ENCODE data around the gene DTNA. TPM values are rescaled to one million over a fixed set of nuclear protein-coding genes. Genes with fewer than 3 reads are reported as not detected.

Gene DTNA
- total RNA-seq, 1 experiment from 2014 or later, result 10.4 TPM

GRCh38 chr18:34772887-34773286 is 62.8 kb downstream of the DTNA start:
- H3K27ac Mint-ChIP-seq (ENCODE audit: unreplicated experiment), result no peak overlapping the region
- H3K36me3 Mint-ChIP-seq (ENCODE audit: insufficient read depth, unreplicated experiment), result peaks cover 5% of the 10 kb centered on the region
- no peaks in the 10 kb centered on the region for H3K9me3 Mint-ChIP-seq (ENCODE audit: unreplicated experiment)
- no peaks in the 10 kb centered on the region for H3K4me1 Mint-ChIP-seq (ENCODE audit: low read depth, unreplicated experiment)
- no peak for DNase-seq
- CTCF ChIA-PET, result no interaction called here
- H3K4me1 ChIP-seq, result no peaks in the 10 kb centered on the region
- BruUV-seq (replicated peaks), result no TSS peak
- no peak overlapping the region for H3K4me3 ChIP-seq (ENCODE audit: low read depth, low read length)
- TF ChIP-seq CTCF (IDR thresholded peaks at IDR 0.05; ENCODE audit: insufficient read depth in 1 of 2, low read depth in 1 of 2, low read length in 1 of 2, severe bottlenecking in 1 of 2, unreplicated experiment in 1 of 2), result no peak
- H3K27me3 Mint-ChIP-seq (ENCODE audit: insufficient read depth, unreplicated experiment), result no peaks in the 10 kb centered on the region
- no peaks in the 10 kb centered on the region for H3K9me3 ChIP-seq
- H3K27me3 ChIP-seq (replicated peaks; ENCODE audit: control insufficient read depth, insufficient read depth, low read length), result no peaks in the 10 kb centered on the region
- no peaks in the 10 kb centered on the region for H3K36me3 ChIP-seq (ENCODE audit: control insufficient read depth, insufficient read depth, low read length)
- intact Hi-C loops (cut with micrococcal nuclease; ENCODE audit: unreplicated experiment), result no loop called here
- POLR2A ChIA-PET, result no interaction called here
- H3K4me3 Mint-ChIP-seq (ENCODE audit: unreplicated experiment), result no peak overlapping the region

GRCh38 chr18:34773378-34773777 is 63.3 kb downstream of the DTNA start:
- H3K9me3 Mint-ChIP-seq (ENCODE audit: unreplicated experiment), result no peaks in the 10 kb centered on the region
- no peak for TF ChIP-seq CTCF (IDR thresholded peaks at IDR 0.05; ENCODE audit: insufficient read depth in 1 of 2, low read depth in 1 of 2, low read length in 1 of 2, severe bottlenecking in 1 of 2, unreplicated experiment in 1 of 2)
- intact Hi-C loops (cut with micrococcal nuclease; ENCODE audit: unreplicated experiment), result no loop called here
- H3K4me3 ChIP-seq (ENCODE audit: low read depth, low read length), result no peak overlapping the region
- H3K36me3 Mint-ChIP-seq (ENCODE audit: insufficient read depth, unreplicated experiment), result peaks cover 5% of the 10 kb centered on the region
- H3K4me1 Mint-ChIP-seq (ENCODE audit: low read depth, unreplicated experiment), result no peaks in the 10 kb centered on the region
- no peak overlapping the region for H3K27ac Mint-ChIP-seq (ENCODE audit: unreplicated experiment)
- H3K27me3 ChIP-seq (replicated peaks; ENCODE audit: control insufficient read depth, insufficient read depth, low read length), result no peaks in the 10 kb centered on the region
- no TSS peak for BruUV-seq (replicated peaks)
- H3K4me1 ChIP-seq, result no peaks in the 10 kb centered on the region
- no peak for DNase-seq
- ChIA-PET CTCF (no interaction called here), POLR2A (no interaction called here)
- H3K9me3 ChIP-seq, result no peaks in the 10 kb centered on the region
- no peaks in the 10 kb centered on the region for H3K27me3 Mint-ChIP-seq (ENCODE audit: insufficient read depth, unreplicated experiment)
- H3K4me3 Mint-ChIP-seq (ENCODE audit: unreplicated experiment), result no peak overlapping the region
- no peaks in the 10 kb centered on the region for H3K36me3 ChIP-seq (ENCODE audit: control insufficient read depth, insufficient read depth, low read length)

GRCh38 chr18:34773961-34774766 is 64.1 kb downstream of the DTNA start:
- Mint-ChIP-seq H3K27ac (ENCODE audit: unreplicated experiment) (no peak overlapping the region), H3K4me3 (ENCODE audit: unreplicated experiment) (no peak overlapping the region), H3K4me1 (ENCODE audit: low read depth, unreplicated experiment) (no peaks in the 10 kb centered on the region), H3K9me3 (ENCODE audit: unreplicated experiment) (no peaks in the 10 kb centered on the region), H3K36me3 (ENCODE audit: insufficient read depth, unreplicated experiment) (peaks cover 5% of the 10 kb centered on the region), H3K27me3 (ENCODE audit: insufficient read depth, unreplicated experiment) (no peaks in the 10 kb centered on the region)
- H3K27me3 ChIP-seq (replicated peaks; ENCODE audit: control insufficient read depth, insufficient read depth, low read length), result no peaks in the 10 kb centered on the region
- no peak overlapping the region for H3K4me3 ChIP-seq (ENCODE audit: low read depth, low read length)
- no peak for DNase-seq
- intact Hi-C loops (cut with micrococcal nuclease; ENCODE audit: unreplicated experiment), result no loop called here
- H3K4me1 ChIP-seq, result no peaks in the 10 kb centered on the region
- POLR2A ChIA-PET, result no interaction called here
- CTCF ChIA-PET, result interaction anchor here (0.7 kb wide), 1 partner anchor 38 kb away, joined by 3 read pairs; no protein-coding TSS in a partner anchor
- no TSS peak for BruUV-seq (replicated peaks)
- no peak for TF ChIP-seq CTCF (IDR thresholded peaks at IDR 0.05; ENCODE audit: insufficient read depth in 1 of 2, low read depth in 1 of 2, low read length in 1 of 2, severe bottlenecking in 1 of 2, unreplicated experiment in 1 of 2)
- no peaks in the 10 kb centered on the region for H3K9me3 ChIP-seq
- no peaks in the 10 kb centered on the region for H3K36me3 ChIP-seq (ENCODE audit: control insufficient read depth, insufficient read depth, low read length)
